NT2/D1 (cell line): ENCODE measurements around the gene EPHB3.

ENCODE experiments used
- DNase-seq: peaks from one replicate; pipeline ENCODE4 v3.0.0-alpha.2; 2011; ENCODE audit warnings: low read depth, low spot score
- H3K27me3 ChIP-seq: 2 replicates; pipeline ENCODE4 v1.6.0; 2011; ENCODE audit warnings: mild to moderate bottlenecking; ENCODE audit not compliant: insufficient read length, insufficient read depth
- H3K36me3 ChIP-seq: 2 replicates; pipeline ENCODE4 v1.6.1; 2011; ENCODE audit warnings: mild to moderate bottlenecking, low read length, mixed read lengths; ENCODE audit not compliant: insufficient read depth, insufficient read length
- H3K4me1 ChIP-seq: 2 replicates; pipeline ENCODE4 v1.5.1; 2011; ENCODE audit not compliant: insufficient read depth, insufficient read length
- H3K4me3 ChIP-seq: 2 replicates; pipeline ENCODE4 v1.5.1; 2011; ENCODE audit warnings: low read depth; ENCODE audit not compliant: insufficient read length
- H3K9ac ChIP-seq: 2 replicates; pipeline ENCODE4 v1.6.0; 2011; ENCODE audit warnings: low read depth; ENCODE audit not compliant: insufficient read length
- H3K9me3 ChIP-seq: 2 replicates; pipeline ENCODE4 v1.5.1; 2011; ENCODE audit warnings: mild to moderate bottlenecking, low read length; ENCODE audit not compliant: insufficient read depth
- SUZ12 ChIP-seq: IDR thresholded peaks from 2 replicates; pipeline ENCODE4 v1.6.1; 2011; ENCODE audit not compliant: insufficient read length, insufficient read depth; ENCODE audit errors: extremely low read depth
- YY1 ChIP-seq: IDR thresholded peaks from 2 replicates; pipeline ENCODE4 v1.6.1; 2011; ENCODE audit not compliant: insufficient read length, insufficient read depth
- ZNF274 ChIP-seq: IDR thresholded peaks from 2 replicates; pipeline ENCODE4 v1.6.1; 2011; ENCODE audit warnings: mild to moderate bottlenecking, low read depth, low read length

EPHB3 gene

GRCh38 chr3:184626923-184627322 is 65.3 kb downstream of the EPHB3 start:
- DNase-seq = no peak
- Histone ChIP-seq H3K4me3 (no peak overlapping the region), H3K9ac (no peak overlapping the region), H3K9me3 (no peaks in the 10 kb centered on the region), H3K36me3 (no peaks in the 10 kb centered on the region), H3K4me1 (peaks cover 17% of the 10 kb centered on the region), H3K27me3 (no peaks in the 10 kb centered on the region)
- no peak for TF ChIP-seq SUZ12
- TF ChIP-seq ZNF274 = no peak
- no peak for TF ChIP-seq YY1

GRCh38 chr3:184629555-184630160 is 68.1 kb downstream of the EPHB3 start:
- H3K4me3 ChIP-seq = no peak overlapping the region
- DNase-seq = no peak
- H3K9me3 ChIP-seq = no peaks in the 10 kb centered on the region
- H3K36me3 ChIP-seq = no peaks in the 10 kb centered on the region
- no peak for TF ChIP-seq ZNF274
- TF ChIP-seq YY1 = no peak
- no peak for TF ChIP-seq SUZ12
- H3K9ac ChIP-seq = peak overlapping the region; percentile 39
- H3K27me3 ChIP-seq = no peaks in the 10 kb centered on the region
- peaks cover 27% of the 10 kb centered on the region for H3K4me1 ChIP-seq

- no peaks in the 10 kb centered on the region for H3K9me3 ChIP-seq
- H3K36me3 ChIP-seq = no peaks in the 10 kb centered on the region
- DNase-seq = no peak
- H3K4me3 ChIP-seq = no peak overlapping the region
- TF ChIP-seq SUZ12 = no peak
- no peak overlapping the region for H3K9ac ChIP-seq
- peaks cover 38% of the 10 kb centered on the region for H3K4me1 ChIP-seq
- H3K27me3 ChIP-seq = no peaks in the 10 kb centered on the region
Observed at GRCh38 chr3:184630861-184631471, 69.4 kb downstream of the EPHB3 start.

GRCh38 chr3:184631472-184631861 is 69.9 kb downstream of the EPHB3 start:
- Histone ChIP-seq H3K27me3 (no peaks in the 10 kb centered on the region), H3K4me3 (no peak overlapping the region), H3K9ac (no peak overlapping the region), H3K9me3 (no peaks in the 10 kb centered on the region), H3K4me1 (peaks cover 40% of the 10 kb centered on the region), H3K36me3 (no peaks in the 10 kb centered on the region)
- no peak for DNase-seq
- no peak for TF ChIP-seq SUZ12
- no peak for TF ChIP-seq ZNF274
- no peak for TF ChIP-seq YY1
